Measurements from ENCODE around the gene CFAP74.
"Not testable (repeated sequence)": the region's sequence is repeated elsewhere in the genome, so short reads cannot be mapped to it uniquely, and the experiment has no call there.

The CFAP74 gene

GRCh38 chr1:1946540-1946939, 57.0 kb downstream of the CFAP74 start:
- no peak for DNase-seq

DNA sequence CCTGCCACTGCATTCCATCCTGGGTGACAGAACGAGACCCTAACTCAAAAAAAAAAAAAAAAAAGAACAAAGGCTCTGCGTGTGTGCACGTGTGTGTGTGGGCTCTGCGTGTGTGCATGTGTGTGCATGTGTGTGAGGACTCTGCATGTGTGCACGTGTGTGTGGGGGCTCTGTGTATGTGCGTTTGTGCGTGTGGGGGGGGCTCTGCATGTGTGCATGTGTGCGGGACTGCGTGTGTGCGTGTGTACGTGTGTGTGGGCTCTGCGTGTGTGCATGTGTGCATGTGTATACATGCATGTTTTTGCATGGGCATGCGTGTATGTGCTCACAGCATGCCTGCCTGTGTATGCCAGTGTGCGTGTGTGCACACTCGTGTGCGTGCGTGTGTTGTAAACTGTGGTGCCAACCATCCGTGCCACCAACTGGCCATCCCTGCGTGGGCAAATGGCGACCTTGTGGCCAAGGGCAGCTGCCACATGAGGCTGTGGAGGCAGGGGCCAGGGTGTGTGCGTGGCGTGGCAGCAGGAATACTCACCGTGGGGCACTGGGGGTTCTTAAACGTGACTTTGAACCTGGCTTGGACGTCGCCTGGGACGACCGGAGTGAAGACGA, 57.7 kb downstream of the CFAP74 start:
- no peak for DNase-seq

DNA sequence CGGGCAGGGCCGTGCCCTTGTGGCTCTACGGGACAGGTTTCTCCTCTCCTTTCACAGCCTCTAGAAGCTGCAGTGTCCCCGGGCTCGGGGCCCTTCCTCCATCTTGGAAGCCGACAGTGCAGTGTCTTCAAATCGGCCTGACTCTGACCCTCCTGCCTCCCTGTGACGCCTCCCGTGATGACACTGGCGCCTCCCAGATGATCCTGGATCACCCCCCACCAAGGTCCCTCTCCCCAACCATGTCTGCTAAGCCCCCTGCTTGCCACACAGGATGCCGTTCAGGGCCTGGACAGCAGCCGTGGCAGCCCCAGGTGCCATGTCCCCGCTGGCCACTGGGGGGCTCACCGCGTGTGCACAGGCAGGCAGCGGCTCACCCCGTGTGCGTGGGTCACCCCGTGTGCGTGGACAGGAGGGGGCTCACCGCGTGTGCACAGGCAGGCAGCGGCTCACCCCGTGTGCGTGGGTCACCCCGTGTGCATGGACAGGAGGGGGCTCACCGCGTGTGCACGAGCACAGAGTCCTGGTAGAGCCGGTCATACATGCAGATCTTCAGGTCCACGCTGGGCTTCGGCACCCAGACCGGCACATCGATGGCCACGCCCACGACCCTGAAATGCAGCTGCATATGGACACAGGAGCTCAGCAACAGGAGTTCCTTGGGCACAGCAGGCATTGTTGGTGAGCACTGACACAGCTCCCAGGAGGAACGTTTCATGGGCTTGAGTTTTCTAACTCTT, 59.6 kb downstream of the CFAP74 start:
- DNase-seq = peak; percentile 74

DNA sequence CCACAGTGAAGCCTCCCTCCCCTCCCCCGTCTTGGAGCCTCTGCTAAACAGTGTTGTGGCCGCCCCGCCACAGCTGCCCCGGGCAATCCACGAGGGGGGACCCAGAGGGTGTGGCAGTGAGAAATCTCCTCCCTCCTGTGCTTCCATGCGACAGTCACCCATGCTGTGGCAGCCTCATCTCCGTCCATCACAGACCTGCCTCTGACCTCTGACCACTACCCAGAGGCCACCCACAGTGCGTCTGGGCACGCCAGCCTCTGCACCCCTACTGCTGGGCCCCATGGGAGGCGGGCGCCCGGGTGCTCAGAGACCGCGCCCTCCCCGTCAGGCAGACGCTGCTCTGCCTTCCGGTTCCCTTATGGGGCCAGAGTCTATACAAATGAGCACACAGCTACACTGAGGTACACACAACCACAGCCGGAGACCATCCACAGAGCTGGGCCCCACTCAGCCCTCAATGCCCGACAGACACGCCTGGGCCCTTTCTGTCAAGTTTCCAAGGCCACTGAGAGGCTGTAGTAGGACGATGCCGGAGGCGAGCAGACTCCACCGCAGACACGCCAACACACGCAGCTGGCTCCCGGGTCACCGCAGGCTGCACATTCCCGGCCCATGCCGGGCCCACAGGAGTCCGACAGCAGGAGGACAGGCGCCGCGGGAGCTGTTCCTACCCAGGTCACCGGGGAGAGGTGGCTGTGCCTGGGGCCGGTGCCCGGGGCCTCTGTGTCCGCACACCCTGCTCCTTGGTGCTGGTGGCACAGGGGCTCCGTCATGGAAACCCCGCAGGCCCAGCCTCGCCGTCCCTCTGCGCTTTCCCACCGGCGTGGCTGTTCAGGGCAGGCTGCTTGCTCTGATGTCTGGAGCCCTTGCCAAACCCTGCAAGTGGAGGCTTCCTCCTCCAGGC, 60.6 kb downstream of the CFAP74 start:
- no peak for DNase-seq

DNA sequence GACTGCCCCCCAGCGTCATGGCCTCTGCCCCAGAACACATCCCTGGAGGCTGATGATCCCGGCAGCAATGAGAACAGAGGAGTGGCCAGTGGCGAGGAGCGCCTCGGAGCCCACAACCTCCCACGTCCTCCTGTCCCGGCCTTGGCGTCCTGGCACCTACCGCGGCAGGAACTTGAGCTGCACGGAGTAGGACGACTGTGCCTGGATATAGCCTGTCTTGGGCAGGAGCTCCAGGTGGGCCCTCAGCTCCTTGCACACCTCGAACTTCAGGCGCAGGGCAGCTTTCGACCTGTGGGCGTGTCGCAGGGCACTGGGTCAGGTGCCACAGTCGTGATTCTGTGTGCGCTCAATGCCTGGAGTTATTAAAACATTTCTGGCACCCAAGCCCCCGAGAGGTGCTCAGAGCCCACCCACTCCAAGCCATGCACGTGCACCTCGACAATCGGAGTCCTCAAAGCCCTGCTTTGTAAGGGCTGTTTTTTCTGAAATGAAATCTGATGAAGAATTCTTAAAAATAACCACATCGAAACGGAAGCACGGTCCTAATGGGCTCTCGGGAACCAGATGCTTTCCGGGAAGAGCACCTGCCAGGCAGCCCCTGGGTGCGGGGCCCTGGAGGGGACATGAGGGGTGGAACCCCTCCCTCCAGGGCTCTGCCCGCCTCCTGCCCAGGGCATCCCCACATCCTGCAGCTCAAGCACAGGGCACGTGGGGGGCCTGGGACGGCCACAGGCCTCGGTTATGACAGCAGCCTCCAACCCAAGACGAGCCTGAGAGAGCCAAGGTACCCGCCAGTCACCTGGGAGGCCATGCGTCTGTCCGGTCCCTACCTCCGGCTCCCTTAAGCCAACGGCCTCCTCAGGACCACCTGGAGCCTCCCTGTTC, 61.5 kb downstream of the CFAP74 start:
- no peak for DNase-seq

DNA sequence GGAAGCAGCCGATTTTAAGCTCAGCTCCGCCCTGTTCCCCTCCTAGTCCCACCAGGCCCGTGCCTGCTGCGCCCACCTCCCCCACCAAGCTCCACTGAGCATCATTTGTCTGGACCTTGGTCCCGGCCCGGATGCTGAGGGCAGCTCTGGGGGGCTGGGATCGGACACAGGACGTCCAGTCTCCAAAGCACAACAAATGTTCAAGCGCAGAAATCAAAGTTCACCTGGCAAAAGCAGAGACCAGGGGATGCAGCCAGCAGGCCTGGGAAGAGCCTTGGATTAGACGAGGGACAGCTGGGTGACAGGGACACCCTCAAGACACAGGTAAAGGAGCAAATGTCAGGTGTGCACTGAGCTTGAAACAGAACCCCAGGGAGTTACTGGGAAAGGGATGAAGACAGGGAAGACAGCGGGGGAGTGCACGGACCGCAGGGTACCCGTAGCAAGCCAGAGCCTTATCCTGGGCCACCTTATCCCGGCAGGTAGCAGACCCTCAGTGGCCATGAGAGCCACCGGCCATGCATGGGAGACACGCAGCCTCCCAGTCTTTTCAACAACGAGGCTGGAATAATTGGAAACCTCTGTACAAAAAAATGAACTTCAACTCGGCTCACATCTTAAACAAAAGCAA, 62.3 kb downstream of the CFAP74 start:
- no peak for DNase-seq

GRCh38 chr1:1940123-1940425, 63.5 kb downstream of the CFAP74 start:
- DNase-seq = no peak

- DNase-seq = no peak
Measured at GRCh38 chr1:1939296-1940122, 64.1 kb downstream of the CFAP74 start.

DNA sequence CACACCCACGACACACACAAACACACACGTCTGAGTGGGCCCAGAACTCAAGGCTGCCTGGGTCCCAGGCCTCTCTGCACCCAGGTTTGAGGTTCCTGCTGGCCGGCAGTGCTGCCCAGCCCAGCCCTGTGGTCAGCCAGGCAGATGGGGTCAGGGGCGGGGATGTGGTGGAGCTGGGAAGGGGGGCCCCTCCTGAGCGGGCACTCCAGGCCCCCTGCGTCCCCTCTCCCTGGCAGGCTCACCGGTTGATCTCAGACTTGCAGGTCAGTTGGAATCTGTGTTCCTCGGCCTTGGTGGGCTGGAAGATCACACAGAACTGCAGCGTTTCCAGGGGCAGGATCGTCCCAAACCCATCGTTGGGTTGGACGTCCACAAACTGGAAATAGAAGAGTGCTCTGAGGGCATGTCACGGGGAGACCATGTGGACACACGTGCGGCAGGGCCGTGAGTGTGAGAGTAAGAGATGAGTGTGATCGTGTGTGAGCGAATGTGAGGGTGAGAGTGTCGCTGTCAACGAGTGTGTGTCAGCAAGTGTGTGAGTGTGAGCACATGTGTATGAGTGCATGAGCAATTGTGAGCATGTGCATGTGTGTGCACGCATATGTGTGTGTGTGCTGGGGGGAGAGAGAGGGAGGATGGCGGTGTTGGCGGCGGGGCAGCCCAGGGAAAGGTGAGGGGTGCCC, 64.8 kb downstream of the CFAP74 start:
- DNase-seq = no peak

GRCh38 chr1:1938276-1938573, 65.4 kb downstream of the CFAP74 start:
- DNase-seq = no peak

DNA sequence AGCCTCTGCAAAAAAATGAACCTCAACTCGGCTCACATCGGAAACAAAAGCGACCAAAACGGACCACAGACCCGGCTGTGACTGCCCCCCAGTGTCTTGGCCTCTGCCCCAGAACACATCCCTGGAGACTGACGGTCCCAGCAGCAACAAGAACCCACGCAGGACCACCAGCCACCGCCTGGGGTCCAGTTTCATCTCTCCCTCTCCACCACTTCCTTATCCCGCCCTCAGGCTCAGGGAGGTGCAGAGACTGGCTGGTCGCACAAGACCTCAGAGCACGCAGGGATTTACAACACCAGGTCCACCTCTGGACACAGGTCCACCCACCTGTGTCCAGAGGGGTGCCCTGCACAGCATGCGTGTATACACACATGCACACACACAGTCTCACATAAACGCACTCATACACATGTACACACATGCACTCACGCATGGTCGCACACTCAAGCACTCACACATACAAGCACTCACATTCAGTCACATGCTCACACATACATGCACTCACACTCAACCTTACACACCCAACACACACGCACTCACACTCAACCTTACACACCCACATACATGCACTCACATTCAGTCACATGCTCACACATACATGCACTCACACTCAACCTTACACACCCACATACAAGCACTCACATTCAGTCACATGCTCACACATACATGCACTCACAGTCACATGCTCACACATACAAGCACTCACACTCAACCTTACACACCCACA, 65.9 kb downstream of the CFAP74 start:
- DNase-seq = no peak

GRCh38 chr1:1937061-1937460, 66.5 kb downstream of the CFAP74 start:
- DNase-seq = no peak

- DNase-seq = not testable (repeated sequence)
Measured at GRCh38 chr1:1934848-1935247, 68.7 kb downstream of the CFAP74 start.

DNA sequence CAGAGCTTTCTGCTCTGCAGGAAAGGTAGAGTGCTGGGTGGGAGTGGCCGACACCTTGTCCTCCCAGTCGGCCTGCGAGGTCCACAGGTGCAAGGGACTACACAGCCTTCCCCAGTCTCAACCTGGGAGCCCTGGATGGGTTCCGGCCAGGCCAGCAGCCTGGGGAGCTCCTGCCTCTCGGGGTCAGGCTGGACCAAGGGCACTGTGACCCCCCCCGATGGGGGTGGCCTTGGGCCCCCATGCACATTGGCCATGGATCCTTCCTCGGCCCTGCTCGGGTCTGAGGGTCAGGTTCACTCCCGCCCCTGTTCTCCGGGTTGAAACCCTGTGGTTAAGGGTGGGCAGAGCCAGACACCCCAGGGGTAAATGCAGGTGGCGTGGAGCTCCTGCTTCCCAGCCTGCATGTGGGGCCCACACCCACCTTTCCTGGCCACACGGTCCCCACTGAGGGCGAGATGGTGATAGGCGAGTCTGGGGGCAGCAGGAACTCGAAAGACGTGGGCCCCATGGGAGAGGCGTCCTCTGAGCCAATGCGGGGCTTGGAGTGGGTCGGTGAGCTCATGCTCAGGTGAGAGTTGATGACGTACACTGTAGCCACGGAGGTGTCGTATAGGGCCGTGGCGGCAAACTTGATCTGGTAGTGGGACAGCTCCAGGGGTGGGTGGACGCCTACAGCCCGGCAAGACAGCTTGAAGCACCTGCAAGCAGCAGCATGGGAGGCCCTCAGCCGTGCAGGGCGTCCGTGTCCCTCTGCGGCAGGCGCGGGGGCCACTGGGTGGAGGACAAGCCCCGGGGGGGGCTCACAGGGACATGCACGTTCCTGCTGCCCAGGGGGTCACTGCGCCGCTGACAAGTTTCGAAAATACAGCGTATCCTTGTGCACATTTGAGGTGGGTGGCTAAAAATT, 73.7 kb downstream of the CFAP74 start:
- DNase-seq = no peak

DNA sequence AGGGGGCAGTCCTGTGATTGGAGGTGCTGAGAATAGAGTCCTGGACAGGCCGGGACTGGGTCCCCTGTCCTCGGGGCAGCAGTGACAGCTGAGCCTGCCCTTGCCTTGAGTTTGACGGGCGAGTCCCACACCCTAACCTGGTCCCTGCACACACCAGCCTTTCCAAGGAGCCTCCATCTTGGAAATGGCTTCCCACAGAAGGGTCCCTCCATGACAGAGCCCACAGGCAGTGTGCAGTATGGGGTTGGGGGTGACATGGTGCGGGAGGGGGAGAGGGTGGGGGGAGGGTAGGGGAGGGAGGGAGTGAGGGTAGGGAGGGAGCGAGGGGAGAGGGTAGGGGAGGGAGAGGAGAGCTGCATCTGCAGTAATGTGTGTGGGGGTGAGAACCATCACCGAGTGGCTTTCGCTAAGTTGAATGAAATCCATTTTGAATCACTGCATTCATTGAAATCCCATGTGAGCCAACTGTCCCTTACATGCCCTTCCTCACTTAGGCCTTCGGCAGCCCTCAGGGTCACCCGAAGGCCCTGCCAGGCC, 74.4 kb downstream of the CFAP74 start:
- DNase-seq = no peak

- DNase-seq = no peak
Measured at GRCh38 chr1:1928231-1929101, 75.1 kb downstream of the CFAP74 start.

- DNase-seq = no peak
Measured at GRCh38 chr1:1927751-1928150, 75.8 kb downstream of the CFAP74 start.
